HG03097 (cell line): Measurements from ENCODE around the gene SCNN1B.
"Not testable (repeated sequence)": the region's sequence is repeated elsewhere in the genome, so short reads cannot be mapped to it uniquely, and the experiment has no call there.

Experiments
- ATAC-seq: cut with Tn5 transposase; IDR thresholded peaks from one replicate; pipeline ENCODE4 v1.9.1; 2021; ENCODE audit not compliant: unreplicated experiment, low FRiP score

SCNN1B gene

GRCh38 chr16:23286131-23286532 is 16.0 kb upstream of the SCNN1B start:
- ATAC-seq: no peak

DNA sequence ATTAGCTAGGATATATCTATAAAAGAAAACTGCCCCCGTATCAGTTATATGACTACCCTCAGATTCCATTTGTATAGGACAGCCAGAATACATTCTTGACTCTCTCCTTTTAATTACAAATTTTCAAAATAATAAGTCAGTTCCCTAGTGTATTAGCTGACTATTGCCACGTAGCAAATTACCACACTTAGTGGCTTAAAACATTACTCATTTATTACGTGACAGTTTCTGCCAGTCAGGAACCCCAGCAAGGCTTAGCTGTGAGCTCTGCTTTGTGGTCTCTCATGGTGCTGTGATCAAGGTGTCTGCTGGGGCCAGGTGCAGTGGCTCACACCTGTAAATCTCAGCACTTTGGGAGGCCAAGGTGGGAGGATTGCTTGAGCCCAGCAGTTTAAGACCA is 13.9 kb upstream of the SCNN1B start:
- no peak for ATAC-seq

DNA sequence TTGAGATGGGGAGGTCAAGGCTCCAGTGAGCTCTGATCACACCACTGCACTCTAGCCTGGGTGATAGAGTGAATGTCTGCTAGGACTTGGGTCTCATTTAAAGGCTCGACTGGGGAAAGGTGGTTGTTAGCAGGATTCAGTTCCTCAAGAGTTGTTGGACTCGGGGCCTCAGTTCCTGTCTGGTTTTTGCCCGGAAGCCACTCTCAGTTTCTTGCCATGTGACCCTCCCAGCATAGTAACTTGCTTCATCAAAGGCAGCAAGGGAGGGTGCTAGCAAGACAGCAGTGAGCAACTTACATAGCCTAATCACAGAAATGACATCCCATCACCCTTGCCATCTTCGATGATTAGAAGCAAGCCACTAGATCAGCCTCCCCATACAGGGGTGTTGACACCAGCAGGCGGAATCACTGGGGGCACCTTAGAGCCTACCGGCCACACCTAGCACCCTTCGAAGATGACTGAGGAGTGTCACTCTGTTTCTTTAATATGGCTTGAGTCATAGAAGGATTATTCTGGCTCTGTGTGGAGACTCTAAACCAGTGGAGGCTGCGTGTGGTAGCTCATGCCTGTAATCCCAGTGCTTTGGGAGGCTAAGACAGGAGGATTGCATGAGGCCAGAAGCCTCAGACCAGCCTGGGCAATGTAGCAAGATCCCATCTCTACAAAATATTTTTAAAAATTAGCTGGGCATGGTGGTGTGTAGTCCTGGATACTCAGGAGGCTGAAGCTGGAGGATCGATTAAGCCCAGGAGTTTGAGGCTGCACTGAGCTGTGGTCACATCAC is 13.2 kb upstream of the SCNN1B start:
- ATAC-seq: no peak

DNA sequence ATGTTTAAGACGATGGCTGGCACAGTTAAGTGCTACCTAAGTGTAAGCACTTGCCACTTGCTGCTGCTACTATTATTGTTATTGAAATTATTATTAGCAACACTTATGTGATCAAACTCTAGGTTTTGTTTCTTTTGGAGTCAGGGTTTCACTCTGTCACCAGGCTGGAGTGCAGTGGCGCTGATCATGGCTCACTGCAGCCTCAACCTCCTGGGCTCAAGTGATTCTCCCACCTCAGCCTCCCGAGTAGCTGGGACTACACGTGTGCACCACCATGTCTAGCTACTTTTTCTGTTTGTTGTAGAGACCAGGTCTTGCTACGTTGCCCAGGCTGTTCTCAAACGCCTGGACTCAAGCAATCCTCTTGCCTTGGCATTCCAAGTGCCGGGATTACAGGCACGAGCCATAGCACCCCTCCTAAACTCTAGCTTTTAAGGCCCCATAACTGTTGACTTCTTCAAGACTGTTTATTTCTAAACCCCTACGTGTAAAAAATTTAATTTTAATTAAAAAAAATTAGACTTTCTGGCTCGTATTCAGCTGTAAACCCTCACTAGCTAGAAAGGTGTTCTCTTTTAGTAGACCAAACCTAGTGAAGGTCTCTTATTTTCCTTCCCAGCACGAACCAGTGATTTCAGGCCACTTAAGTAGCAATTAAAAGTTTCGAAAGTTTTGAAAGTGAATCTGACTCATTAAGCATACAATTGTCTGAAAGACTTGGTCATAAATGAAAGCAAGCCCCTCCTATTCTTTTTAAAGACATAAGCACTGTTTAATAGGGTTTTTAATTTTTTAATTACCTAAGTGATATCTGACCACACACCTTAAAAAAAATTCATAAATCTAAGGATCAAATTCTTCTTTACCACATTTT is 11.7 kb upstream of the SCNN1B start:
- no peak for ATAC-seq

- ATAC-seq: no peak
These were observed 9.1 kb upstream of the SCNN1B start for GRCh38 chr16:23293016-23293415.

GRCh38 chr16:23294260-23294659 is 7.8 kb upstream of the SCNN1B start:
- ATAC-seq: no peak

DNA sequence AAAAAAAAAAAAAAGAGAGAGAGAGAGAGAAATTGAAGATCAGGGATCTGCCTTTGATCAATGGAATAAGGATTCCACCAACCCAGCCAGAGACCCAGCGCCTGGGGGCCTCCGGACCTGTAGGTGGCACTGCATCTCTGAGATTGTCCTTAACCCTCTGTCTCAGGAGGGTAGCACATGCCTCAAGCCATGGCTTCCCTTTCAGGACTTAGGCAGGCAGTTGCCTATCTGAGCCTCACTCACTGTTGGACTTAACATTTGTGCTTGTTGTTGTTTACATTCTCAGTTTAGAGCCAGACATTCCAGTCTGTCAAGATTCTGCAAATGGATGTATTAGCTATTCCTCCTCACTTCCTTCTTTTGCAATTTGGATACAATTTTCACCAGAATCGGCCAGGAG is 5.1 kb upstream of the SCNN1B start:
- no peak for ATAC-seq

- no peak for ATAC-seq
These were observed 3.7 kb upstream of the SCNN1B start for GRCh38 chr16:23298290-23298915.

DNA sequence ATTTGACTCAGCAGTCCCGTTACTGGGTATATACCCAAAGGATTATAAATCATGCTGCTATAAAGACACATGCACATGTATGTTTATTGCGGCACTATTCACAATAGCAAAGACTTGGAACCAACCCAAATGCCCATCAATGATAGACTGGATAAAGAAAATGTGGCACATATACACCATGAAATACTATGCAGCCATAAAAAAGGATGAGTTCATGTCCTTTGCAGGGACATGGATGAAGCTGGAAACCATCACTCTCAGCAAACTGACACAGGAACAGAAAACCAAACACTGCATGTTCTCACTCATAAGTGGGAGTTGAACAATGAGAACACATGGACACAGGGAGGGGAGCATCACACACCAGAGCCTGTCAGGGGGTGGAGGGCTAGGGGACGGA is 2.3 kb upstream of the SCNN1B start:
- not testable (repeated sequence) for ATAC-seq

DNA sequence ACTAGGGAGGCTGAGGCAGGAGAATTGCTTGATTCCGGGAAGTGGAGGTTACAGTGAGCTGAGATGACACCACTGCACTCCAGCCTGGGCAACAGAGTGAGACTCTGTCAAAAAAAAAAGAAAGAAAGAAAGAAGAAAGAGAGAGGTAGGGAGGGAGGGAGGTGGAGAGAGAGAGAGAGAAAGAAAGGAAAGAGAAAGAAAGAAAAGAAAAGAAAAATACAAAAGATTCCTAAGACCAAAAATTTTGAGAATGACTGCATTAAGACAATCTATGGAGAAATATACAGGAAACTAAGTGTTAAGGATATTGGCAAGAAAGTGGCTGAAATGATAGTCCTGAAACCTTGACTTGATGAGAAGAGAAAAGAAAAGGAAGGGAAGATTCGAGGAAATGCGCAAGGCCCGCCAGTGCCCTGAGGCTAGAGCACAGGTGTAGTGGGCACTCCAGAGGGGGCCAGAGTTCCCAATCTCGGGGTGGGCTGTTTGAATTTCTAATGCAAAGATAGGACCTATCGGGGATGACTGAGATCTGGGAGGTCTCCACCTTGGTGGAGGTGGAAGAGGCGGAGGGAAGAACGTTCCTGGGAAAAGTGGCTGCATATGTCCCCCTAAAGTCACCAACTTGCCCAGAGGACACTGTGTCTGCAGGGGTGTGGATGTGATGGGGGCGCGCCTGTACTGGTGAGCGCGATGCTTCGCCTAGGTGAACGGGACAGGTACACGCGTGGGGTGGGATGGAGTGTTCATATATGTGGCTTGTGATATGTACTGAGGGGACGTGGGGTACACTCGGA is 654 bp upstream of the SCNN1B start:
- no peak for ATAC-seq

GRCh38 chr16:23303685-23304084 is 1.6 kb downstream of the SCNN1B start:
- no peak for ATAC-seq

DNA sequence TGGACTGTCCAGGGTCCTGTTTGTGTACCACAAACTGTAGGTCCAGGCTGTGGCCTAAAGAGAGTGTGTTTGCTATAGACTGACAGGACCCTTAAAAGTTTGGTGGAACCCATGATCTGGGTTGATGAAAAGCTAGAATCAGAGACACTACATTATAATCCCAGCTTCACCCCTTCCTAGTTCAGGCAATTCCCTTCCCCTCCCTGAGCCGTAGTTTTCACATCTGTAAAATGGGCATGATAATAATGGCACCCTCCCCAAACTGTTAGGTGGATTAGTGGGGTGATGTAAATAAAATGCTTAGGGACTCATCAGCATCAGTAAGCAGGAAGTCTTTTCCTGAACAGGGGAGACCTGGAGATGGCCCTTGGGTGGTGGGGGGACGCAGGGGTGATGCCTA is 2.5 kb downstream of the SCNN1B start:
- ATAC-seq: no peak

- no peak for ATAC-seq
These were observed 4.3 kb downstream of the SCNN1B start for GRCh38 chr16:23306199-23307100.

DNA sequence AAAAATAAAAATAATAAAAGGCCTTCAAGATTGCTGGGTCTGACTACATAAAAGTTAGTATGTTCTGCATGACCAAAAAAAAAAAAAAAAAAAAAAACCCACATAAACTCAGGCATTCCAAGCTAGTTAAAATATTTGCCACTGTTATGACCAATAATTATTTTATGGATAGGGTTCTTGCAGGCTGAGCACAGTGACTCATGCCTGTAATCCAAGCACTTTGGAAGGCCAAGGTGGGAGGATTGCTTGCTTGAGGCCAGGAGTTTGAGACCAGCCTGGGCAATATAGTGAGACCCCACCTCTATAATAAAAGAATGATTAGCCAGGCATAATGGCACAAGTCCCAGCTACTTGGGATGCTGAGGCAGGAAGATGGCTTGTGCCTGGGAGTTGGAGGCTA is 8.1 kb downstream of the SCNN1B start:
- no peak for ATAC-seq

- ATAC-seq: no peak
These were observed 8.6 kb downstream of the SCNN1B start for GRCh38 chr16:23310744-23311143.

GRCh38 chr16:23316232-23316631 is 14.1 kb downstream of the SCNN1B start:
- ATAC-seq: no peak

GRCh38 chr16:23316634-23317265 is 14.6 kb downstream of the SCNN1B start:
- no peak for ATAC-seq

DNA sequence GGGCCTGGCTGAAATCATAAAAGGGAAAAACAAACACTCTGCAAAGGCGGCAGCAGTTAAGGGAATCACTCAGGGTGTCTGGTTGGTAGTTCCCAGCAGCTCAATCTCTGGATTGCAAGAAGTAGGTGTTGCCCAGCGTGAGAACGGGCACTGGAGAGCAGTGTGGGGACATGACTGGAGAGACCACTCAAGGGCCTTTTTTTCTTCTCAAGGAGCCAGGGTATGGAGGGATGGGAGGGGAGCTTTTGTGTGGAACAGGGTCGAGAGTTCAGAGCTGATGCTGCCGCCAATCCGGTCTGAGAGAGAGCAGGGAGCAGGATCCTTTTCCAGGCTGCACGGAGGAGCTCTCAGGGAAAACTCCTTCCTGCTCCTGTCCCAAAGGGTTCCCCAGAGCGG is 15.2 kb downstream of the SCNN1B start:
- no peak for ATAC-seq

GRCh38 chr16:23317751-23318150 is 15.6 kb downstream of the SCNN1B start:
- no peak for ATAC-seq
